Activated CD4-positive, alpha-beta T cell treated with anti-CD3 and anti-CD28 coated beads, Interleukin-2, amount 50 U/mL, for 24 hours (primary cell): ENCODE measurements around the gene TNS3.

Experiments used
- DNase-seq, 2 donors: peaks; one replicate each; pipeline ENCODE4 v3.0.0-alpha.2; 2020; ENCODE audit warnings: low read depth in 1 of 2, low spot score in 1 of 2

Gene TNS3

DNA sequence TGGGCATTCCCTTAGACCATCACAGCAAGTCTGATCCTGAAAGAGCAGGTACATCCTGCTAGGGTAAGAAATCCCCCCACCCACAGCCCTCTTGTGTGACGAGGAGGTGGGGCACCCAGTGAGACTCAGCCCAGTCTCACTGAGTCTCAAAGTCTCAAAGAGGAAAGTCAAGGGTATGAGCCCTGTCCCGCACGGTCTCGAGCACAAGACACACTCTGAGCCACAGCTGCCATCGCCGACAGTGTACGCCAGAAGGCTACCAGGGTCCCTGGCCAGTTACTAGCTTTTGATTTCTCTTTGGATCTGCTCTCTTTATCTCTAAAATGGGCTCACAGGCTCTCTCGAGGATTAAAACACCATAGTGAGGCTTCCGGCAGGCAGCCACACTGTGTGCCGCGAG, 190.2 kb downstream of the TNS3 start:
- no peak for DNase-seq

DNA sequence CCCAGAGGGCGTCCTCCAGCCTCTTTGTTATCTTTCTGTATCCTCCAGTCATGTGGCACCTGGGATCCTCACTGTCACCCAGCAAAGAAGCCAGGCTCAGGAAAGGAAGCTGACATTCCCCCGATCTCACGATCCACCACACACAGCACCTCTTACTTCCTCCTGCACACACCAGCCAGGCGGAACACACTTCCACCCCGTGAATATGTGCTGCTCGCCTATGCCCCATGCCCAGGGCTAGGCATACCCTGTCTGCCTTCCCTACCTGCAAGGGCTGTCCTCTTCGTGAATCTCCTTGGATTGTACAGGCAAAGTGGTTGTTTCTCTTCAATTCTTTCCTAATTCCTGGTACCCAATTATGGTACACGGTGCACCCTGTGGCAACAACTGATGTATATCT, 191.0 kb downstream of the TNS3 start:
- DNase-seq = no peak

DNA sequence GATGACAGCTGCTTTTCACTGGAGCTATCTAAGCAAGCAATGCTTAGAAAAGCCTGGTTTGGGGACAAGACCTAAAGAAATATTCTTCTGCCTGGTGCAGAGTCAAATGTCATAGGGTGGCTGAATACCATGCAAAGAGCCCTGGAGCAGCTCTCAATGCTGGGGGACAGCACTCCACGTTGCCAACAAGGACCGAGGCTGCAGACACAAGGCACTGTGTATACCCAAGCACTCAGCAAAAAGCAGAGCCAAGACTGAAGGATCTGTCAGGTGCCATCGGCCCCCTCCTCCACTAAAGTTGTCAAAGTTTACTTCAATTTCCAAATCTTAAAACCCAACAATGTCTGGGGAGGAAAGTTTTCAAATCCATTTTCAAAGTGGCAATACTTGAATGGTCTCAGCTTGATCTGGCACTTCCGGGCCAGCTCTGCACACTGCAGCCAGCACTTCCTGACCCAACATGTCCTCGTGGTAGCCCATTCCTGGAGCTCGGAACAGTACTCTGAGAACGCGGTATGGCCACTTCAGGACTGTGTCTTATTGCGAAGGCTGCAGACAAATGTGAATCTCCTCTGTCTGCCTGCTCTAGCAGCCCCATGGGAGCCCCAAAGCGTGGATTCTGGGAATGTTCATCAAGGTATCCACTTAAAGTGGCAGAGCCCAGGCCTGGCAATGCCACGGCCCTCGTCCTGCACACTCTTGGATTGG, 191.8 kb downstream of the TNS3 start:
- no peak for DNase-seq

DNA sequence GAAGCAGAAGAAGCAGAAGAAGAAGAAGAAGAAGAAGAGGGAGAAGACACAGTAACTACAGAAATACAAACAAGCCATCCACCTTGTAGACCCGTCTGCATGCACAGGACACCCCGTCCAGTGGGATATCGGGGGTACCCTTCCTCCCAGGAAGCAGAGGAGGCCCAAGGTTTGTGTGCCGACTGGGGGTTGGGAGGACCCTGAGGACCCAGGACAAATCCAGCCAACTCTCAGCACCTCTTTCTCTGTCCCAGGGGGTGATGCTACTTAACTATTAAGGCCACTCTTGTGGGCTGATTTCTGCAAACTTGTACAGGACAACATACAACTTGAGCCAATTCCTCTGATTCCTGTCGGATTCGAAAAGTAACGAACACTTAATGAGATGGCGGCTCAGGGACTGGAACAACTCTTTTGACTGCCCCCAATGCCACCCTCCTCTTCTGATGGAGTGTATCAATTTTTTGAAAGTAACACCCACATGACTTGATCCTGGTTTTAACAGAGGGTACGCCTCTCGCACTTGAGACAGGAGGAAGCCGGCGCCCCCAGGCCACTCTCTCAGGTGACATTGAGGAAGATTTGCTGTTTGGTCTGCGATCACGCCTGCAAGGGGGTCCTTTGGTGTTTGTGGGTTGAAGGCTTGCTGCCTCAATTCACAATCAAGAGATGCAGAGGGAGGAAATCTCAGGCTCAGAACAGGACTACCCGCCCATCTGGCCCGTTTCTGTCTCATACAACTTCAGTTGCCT, 192.6 kb downstream of the TNS3 start:
- no peak for DNase-seq

DNA sequence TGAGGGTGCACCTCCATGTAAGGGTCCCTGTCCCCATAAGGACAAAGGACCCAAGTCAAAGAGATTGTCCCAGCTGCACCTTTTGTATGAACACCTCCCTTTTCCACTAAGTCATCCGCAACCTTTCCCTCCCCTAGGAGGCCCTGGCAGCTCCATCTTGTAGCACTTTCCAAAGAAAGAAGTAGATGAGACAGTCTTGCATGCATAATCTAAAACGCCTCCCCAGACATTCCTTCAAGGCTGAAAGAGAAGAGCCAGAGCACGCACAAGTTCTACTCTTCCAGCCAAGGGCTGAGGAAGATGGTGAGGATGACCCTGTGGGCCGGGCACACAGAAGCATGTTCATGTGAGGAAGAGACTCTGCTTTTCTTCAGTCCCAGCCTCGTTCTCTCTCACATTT, 194.4 kb downstream of the TNS3 start:
- DNase-seq = no peak

DNA sequence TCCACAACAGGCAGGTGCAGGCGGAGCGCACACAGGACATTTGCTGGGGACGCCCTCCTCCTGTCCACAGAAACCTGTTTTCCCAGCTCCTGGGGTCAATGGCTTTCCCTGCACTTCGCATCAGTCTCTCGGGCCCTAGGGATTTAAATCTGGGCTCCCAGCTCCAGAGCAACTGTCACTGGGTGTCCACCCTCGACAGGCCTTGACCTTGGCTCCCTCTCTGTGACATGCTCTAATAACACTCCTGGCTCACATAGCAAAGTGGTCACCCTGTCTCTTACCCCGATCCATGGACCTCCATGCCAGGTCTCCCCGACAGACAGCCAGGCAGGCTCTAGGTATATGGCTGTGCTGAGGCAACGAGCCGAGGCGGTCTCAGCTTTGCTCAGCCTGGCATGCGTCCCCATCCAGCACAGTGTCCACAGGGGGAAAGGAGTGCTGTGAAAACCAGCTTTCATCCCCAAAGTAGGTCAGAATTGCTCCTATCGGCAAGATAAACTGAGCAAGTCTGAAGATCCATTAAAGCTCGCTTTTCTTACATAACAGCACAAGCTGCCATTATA, 195.6 kb downstream of the TNS3 start:
- no peak for DNase-seq

DNA sequence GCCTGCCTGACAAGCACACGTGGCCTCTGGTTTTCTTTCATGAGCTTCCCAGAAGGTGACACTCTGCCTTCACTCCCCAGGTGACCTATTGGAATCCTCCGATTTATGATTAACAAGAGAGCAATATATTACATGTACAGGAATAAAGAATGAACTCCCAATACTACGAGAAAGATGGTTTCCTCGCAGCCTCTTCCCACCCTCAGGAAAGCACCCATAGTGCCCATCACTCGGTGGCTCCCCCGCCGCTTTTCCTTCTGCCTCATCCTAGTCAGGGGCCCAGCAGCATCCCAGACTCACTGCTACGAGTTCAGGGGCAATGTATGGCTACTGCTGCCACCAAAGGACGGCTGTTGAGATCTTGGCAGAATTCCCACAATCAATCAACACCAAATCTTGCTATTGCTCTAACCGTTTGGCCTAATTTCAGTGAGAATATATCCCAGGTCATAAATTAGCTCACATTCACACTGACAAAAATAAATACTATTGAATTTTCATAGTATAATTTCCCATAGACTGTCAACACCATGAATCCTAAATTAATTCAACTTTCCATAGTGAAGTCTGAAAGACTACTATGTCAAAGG, 196.3 kb downstream of the TNS3 start:
- no peak for DNase-seq

DNA sequence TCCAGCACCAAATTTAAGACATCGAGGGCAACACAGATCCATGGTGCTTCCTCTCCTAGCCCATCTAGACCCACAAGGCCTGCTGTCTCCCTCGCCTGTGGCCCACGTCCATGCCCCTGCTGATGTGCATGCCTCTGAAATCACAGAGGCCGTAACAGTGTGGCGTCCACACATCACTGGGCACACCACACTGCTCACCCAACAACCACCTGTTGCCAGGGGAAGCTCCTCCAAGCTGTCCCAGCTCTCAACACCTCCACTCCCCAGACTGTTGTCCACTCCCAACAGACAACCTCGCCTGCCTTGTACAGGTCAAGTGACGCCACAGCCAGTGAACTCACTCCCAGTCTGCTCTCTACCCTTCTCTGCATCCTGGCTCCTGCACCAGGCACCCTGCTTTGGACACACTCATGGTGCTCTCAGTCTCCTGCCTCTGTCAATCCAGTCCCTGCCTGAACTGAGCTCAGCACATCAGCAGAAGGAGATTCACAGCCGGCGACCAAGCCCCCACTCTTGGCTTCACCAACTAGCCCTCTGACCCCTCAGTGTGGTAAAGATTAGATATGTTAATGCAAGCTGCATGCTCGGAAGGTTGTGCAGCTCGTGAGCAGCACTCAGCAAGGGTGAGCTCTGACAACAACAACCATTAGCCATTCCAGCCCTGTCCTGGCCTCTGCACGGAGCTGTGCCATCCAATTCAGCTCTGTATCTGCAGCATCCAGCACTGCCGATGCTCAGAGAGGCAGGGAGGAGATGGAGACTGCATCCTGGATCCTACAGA, 197.0 kb downstream of the TNS3 start:
- DNase-seq = no peak

DNA sequence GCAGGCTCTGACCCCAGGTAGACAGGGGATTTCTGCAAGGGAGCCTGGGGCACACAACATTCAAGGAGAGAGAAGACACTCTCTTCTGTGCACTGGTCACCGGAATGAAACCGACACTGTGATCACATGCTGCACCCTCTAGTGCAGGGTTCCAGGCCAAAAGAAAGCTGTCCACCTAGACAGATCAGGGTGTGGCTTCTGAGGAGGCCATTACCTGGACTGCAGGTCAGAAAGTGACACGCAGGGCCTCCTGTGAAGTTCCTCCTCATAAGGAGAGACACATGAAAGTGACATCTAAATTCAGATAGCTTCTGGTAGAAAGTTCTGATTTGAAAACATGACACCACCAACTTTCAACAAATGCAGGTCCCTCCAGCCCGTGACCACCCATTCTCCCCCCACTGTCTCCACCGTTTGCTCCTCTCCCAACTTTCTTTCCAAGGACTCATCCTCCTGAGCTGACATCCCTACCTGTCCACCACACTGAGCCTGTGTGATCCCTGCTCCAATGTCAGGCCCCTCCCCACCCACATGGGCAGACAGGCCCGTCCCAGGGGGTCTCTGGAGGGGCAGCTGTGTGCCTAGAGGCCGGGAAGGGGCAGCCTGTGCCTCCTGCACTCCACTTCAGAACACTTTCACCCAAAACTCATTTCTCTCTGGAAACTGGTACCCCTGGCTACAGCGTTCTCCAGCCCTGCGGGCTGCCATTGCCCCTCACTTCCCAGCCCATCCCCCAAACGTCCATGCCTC, 198.0 kb downstream of the TNS3 start:
- no peak for DNase-seq

DNA sequence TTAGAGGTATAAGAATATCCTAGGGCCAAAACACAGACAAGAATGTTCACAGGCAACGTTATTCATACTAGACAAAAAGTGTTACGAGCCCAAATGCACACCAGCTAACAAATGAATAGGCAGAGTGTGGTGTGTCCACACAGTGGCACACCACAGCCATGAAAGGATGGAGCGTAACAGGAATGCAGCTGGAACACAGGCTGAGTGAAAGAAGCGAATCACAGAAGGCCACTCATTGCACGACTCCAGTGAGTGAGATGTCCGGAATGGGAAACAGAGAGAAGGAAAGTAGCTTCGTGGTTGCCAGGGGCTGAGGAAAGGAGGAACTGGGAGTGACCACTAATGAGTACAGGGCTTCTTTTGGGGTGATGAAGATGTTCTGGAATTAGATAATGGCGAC, 198.8 kb downstream of the TNS3 start:
- no peak for DNase-seq

DNA sequence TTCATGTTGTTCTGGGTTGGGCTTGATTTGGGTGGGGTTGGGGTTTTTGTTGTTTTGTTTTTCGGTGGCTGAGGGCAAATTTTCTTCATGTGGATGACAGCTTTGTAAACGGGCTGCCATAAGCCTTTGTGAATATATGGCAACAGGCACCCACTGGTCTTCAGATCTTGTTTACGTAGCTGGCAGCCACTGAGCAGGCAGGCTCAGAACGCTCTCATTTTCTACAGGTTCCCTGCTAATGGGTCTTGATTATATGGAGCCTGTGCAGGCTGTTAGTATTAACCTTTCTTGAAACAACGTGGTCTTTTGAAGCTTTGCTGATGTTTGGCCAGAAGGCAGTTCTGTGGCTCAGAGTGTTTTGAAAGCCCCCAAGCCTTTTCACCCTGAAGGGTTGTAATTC, 199.7 kb downstream of the TNS3 start:
- DNase-seq = no peak

DNA sequence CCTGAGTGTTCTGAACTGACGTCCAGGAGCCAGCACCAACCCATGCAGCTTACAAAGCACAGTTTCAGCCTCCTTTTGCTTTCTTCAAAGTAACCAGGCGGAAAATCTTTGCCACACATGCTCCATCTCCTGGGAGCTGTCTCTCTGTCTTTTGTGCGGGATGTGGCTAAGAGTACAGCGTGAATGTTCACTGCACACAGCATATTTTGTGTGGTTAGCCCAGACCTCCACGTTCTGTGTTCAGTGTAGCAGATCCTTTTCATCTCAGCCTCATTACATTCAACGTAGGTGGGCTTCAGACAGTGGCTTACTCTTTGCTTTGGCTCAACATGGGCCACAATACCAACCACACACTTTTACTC, 200.8 kb downstream of the TNS3 start:
- DNase-seq = no peak

DNA sequence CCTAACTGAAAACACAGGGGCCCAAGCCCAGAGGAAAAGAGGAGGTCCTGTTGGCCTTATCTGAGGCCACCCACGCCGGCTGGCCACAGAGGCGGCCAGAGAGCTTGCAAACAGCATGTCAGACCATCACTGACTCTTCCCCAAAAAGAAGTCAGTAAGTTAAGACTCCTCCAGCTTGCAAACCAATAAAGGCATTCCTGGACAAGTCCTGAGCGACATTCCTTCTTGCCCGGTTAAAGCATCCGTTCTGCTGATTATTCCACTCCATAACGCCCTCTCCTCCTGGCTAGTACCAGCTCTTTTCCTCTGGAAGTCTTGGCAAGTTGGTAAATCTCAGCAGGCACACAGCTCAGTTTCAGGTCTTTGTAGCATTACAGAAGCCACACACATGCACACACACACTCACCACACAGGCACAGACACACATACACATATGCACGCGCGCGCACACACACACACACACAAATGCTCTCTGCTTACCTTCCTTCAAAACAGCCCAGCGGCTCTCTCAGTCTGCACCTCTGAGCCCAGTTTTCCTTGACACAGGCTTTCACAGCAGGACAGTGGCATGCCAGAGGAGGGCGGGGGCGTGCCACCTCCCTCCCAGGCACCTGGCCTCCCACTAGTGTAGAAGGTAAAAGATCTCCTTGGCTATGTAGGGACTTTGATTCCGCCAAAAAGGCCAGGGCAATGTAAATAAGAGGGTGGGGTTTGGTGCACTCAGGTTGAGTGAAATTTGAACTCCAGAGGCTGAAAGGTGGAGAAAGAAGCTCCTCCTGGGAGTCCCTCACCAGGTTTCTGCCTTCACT, 201.4 kb downstream of the TNS3 start:
- no peak for DNase-seq

DNA sequence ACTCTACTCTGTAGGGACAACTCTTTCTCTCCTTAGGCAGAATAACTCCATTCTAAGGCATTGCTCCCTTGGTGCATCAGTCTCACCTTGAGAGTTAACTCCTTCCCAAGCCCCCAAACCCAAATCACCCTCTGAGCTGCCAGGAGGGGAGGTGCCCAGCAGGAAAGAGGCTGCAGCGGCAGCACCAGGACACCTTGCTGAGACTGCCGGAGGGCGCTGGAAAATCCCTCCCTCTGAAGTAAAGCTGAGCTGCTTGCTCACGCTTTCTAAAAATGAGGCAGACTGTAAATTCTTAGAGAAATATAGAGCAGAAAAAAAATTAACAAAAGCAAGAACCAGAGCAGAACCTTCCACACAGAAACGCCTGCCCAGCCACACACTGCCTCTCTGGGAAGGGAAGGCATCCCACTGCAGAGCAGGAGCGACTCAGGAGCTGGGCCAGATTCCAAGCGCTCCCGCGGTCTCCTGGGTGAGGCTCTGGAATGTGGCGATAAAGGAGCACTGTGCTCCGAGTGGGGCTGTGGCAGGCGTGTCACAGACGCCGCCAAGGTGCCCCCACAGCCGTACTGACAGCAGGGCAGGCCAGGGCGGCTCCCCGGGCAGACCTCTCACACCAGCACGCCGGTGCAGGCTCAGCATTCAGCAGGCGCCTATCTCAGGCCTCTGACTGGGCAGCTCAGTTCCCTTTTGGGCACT, 202.1 kb downstream of the TNS3 start:
- no peak for DNase-seq

DNA sequence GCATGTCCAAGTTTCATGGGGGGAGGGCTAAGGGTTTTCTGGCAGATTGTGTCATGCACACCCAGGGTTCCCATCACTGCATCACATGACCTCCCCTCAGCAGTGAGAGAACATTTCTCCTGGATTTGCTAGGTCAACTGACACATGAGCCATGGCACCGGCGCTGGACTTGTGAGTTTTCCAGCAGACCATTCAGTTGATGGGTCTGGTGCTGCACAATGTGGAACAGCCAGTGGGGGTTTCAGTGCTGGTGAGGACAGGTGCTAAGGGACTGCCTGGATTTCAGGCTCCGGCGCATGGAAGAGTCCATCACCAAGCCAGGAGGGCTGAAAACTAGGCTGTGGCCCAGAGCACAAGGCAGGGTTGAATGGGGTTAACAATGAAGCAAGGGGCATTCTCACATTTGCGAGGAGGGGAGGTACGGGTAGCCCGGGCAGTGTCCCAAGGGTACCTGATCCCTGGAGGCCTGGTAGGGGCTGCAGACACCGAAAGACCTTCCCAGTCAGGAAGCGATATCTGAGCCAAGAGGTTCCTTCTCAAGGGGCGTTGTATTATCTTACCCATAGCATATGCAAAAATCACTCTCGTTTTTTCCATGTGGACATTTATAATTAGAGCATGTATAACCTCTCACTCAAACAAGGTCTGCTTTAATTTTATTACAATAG, 203.0 kb downstream of the TNS3 start:
- DNase-seq = no peak

DNA sequence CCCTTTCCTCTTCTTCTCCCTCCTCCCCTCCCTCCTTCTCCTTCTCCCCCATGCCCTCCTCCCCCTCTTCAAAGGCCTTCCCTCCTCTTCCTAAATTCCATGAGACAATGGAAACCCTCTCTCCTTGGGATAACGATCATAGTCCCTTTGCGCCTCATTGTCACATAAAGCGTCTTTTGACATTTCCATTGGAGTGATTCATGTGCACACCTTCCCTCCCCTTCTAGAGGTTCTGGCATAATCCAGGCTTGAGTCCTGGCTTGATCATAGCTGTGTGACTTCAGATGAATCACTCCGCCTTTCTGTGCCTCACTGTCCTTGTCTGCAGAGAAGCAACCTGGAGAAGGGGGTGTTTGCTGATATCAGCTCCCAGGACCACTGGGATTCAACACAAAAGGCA, 204.2 kb downstream of the TNS3 start:
- DNase-seq = no peak

DNA sequence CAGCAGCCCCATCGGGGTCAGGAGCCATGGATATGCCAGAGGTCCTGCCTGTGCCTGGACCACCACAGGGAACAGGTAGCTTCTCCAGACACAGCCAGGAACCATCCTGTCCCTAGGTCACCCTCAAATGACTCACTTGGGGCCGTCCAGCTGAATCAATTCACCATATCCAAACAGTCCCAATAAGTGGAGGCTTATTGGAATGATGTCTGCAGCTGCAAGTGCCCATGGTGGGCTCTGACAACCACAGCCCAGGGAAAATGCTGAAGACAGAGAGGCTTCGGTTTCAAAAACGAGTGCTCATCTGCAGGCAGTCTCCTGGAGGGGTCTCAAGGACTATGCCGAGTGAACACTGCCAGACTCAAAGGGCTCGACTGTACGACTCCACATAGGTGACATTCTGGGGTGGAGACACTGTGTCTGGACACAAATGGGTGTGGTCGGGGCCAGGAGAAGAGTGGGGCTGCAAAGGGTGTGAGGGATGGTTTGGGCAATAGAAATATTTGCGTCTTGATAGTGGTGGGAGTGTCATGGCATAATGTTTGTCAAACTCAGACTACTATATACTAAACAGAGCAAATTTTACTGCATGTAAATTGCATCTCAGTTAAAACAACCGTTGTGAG, 204.8 kb downstream of the TNS3 start:
- DNase-seq = no peak
